Erythroblast (primary cell): ENCODE data around the gene VPS37B.

Experiments used
- DNase-seq, 2 experiments: peaks; one replicate each; lab custom pipeline; 2025; lab: John Stamatoyannopoulos, UW
- GATA1 ChIP-seq: IDR thresholded peaks from 2 replicates; pipeline ENCODE4 v1.6.1; 2011; ENCODE audit warnings: low read depth, mild to moderate bottlenecking, control low read depth, low read length, moderate library complexity
- POLR2A ChIP-seq: IDR thresholded peaks from 2 replicates; pipeline ENCODE4 v1.6.1; 2011; ENCODE audit warnings: mild to moderate bottlenecking, low read length

The VPS37B gene

GRCh38 chr12:122861587-122861970 lies 34.3 kb downstream of the VPS37B start:
- no peak for DNase-seq
- TF ChIP-seq GATA1 (no peak), POLR2A (no peak)

- TF ChIP-seq GATA1 (no peak), POLR2A (no peak)
- no peak for DNase-seq
Measured at GRCh38 chr12:122860854-122861586, 34.9 kb downstream of the VPS37B start.

DNA sequence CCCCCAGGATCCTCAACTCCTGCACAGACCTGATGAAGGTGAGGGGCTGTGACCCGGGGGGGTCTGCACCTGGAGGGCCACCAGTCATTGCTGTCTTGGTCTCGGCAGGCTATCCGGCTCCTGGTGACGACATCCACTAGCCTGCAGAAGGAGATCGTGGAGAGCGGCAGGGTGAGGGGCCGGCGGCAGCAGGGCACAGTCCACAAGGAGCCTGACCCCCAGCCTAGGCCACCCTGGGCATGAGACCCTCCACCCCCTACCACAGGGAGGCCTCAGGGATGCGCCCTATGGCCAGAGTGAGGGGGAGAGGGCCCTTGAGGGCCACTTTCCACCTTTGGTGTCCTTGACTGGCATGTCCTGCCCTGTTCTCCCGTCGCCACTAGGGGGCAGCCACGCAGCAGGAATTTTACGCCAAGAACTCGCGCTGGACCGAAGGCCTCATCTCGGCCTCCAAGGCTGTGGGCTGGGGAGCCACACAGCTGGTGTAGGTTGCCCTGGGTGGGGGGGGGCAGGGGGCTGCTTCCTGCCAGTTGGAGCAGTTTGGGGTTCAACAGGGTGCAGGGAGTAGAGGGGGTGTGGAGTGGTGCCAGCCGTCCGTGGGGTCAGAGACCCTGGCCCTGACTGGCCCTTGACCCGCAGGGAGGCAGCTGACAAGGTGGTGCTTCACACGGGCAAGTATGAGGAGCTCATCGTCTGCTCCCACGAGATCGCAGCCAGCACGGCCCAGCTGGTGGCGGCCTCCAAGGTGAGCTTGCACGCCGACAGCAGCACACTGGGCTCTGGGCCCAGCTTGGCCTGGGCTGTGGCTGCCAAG lies 35.7 kb downstream of the VPS37B start:
- DNase-seq: peak; percentile 80 to 91
- TF ChIP-seq GATA1: no peak
- TF ChIP-seq POLR2A: no peak

DNA sequence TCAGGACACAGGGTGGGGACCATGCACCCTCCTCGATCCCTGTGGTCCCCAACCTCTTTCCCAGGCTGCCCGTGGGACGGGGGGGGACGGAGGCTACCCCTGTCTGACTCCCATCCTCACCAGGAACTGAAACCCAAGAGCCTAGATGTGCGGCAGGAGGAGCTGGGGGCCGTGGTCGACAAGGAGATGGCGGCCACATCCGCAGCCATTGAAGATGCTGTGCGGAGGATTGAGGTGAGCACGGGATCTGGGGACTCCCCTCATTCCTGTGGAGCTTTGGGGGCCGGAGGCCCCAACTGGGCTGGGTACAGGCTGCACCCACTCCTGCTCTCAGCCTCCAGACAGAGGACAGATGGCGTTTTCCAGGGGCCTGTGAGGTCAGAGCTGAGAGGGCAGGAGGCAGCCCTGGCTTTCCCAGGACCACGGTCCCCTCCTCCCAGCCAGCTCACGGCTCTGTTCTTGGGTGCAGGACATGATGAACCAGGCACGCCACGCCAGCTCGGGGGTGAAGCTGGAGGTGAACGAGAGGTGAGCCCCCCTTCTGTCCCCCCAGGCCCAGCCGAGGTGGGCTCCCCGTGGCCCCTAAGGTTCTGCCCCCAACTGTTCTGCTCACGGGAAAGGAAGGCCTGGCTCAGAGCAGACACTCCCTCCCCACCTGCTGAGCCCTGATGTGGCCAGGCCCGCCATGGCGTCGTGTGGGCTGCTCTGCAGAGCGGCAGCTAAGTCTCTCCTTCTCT lies 36.5 kb downstream of the VPS37B start:
- TF ChIP-seq GATA1 (no peak), POLR2A (no peak)

GRCh38 chr12:122858591-122859302 lies 37.2 kb downstream of the VPS37B start:
- no peak for DNase-seq
- no peak for TF ChIP-seq POLR2A
- TF ChIP-seq GATA1: no peak

More for the DNA sequence above, 36.5 kb downstream of the VPS37B start:
- DNase-seq: no peak

DNA sequence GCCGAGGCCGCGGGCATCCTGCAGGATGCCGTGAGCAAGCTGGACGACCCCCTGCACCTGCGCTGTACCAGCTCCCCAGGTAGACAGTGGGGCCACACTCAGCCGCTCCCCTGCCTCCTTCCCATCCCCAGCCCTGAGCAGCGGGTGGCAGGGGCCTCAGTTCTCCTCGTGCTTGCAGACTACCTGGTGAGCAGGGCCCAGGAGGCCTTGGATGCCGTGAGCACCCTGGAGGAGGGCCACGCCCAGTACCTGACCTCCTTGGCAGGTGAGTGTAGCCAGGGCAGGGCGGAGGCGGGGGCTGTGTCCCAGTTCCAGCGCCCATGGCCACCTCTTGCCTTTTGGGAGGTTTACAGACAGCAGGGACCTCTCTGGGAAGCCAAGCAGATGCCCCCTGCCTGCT lies 37.8 kb downstream of the VPS37B start:
- no peak for DNase-seq
- TF ChIP-seq POLR2A (no peak), GATA1 (no peak)

GRCh38 chr12:122856999-122857671 lies 38.8 kb downstream of the VPS37B start:
- no peak for DNase-seq

GRCh38 chr12:122855928-122856831 lies 39.7 kb downstream of the VPS37B start:
- DNase-seq: no peak

More at GRCh38 chr12:122856999-122857671, 38.8 kb downstream of the VPS37B start:
- TF ChIP-seq POLR2A (no peak), GATA1 (no peak)

DNA sequence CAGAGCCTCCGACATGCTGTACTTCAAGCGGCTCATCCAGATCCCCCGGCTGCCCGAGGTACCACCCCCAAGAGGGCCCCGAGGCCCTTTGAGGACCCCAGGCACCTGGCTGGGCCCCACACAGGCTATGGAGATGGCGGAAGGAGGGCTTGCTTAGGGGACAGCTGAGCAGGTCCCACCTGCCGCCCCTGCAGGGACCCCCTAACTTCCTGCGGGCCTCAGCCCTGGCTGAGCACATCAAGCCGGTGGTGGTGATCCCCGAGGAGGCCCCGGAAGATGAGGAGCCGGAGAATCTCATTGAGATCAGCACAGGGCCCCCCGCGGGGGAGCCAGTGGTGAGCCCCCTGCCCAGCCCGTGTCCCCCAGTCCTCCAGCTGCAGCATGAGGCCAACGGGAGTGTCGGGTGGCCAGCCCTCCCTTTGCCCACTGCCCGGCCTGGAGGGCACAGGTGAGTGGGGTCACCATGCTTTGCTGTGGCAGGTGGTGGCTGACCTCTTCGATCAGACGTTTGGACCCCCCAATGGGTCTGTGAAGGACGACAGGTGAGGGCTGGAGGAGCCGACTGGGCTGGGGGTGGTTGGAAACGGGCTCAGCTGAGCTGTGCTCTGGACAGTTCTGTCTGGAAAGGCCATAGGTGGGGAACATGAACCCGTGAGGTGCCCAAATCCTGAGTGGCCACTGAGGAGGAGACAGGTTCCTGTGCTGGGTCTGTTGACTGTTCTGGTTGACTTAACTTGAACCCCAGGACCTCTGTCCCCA lies 40.7 kb downstream of the VPS37B start:
- no peak for DNase-seq
- no peak for TF ChIP-seq GATA1
- TF ChIP-seq POLR2A: no peak

More at GRCh38 chr12:122855928-122856831, 39.7 kb downstream of the VPS37B start:
- TF ChIP-seq GATA1 (no peak), POLR2A (no peak)

- no peak for DNase-seq
- TF ChIP-seq POLR2A (no peak), GATA1 (no peak)
Measured at GRCh38 chr12:122854554-122854953, 41.4 kb downstream of the VPS37B start.
